ENCODE measurements around the gene FJX1.

FJX1 gene

GRCh38 chr11:35589281-35589680 is 29.0 kb upstream of the FJX1 start:
- no peaks in the 10 kb centered on the region for H3K79me2 ChIP-seq (ENCODE audit: insufficient read depth, low read length)
- no peak overlapping the region for H2AFZ ChIP-seq (ENCODE audit: low read length)
- H3K4me2 ChIP-seq (ENCODE audit: low read length), result no peak overlapping the region
- no peaks in the 10 kb centered on the region for H3K36me3 ChIP-seq (ENCODE audit: insufficient read depth, low read length)
- no peaks in the 10 kb centered on the region for H3K4me1 ChIP-seq (ENCODE audit: insufficient read depth, low read length, severe bottlenecking)
- no peaks in the 10 kb centered on the region for H3K9me3 ChIP-seq (ENCODE audit: low read length)
- H3K27ac ChIP-seq (ENCODE audit: low read depth, low read length, poor library complexity, severe bottlenecking), result no peak overlapping the region
- H3K9me2 ChIP-seq (ENCODE audit: low read depth, low read length), result no peaks in the 10 kb centered on the region
- H3K27me3 ChIP-seq (ENCODE audit: insufficient read depth, low read length), result no peaks in the 10 kb centered on the region
- no peak overlapping the region for H3K9ac ChIP-seq (ENCODE audit: low read length)
- no peaks in the 10 kb centered on the region for H3F3A ChIP-seq (ENCODE audit: insufficient read depth, low read length)
- no peaks in the 10 kb centered on the region for H4K20me1 ChIP-seq (ENCODE audit: insufficient read depth, low read length)
- H3K4me3 ChIP-seq (ENCODE audit: low read depth, low read length, poor library complexity, severe bottlenecking), result no peak overlapping the region
- TF ChIP-seq EZH2 (IDR thresholded peaks at IDR 0.05; ENCODE audit: borderline replicate concordance, low read length), result no peak
- TF ChIP-seq CTCF (IDR thresholded peaks at IDR 0.05; ENCODE audit: low read length), result no peak

GRCh38 chr11:35590412-35590811 is 27.8 kb upstream of the FJX1 start:
- Histone ChIP-seq H3K9ac (ENCODE audit: low read length) (no peak overlapping the region), H3K9me2 (ENCODE audit: low read depth, low read length) (no peaks in the 10 kb centered on the region), H3K79me2 (ENCODE audit: insufficient read depth, low read length) (no peaks in the 10 kb centered on the region), H3K36me3 (ENCODE audit: insufficient read depth, low read length) (no peaks in the 10 kb centered on the region), H3K27me3 (ENCODE audit: insufficient read depth, low read length) (no peaks in the 10 kb centered on the region), H3K9me3 (ENCODE audit: low read length) (no peaks in the 10 kb centered on the region), H3K4me3 (ENCODE audit: low read depth, low read length, poor library complexity, severe bottlenecking) (no peak overlapping the region), H4K20me1 (ENCODE audit: insufficient read depth, low read length) (no peaks in the 10 kb centered on the region), H3F3A (ENCODE audit: insufficient read depth, low read length) (no peaks in the 10 kb centered on the region), H3K27ac (ENCODE audit: low read depth, low read length, poor library complexity, severe bottlenecking) (no peak overlapping the region), H3K4me2 (ENCODE audit: low read length) (no peak overlapping the region), H3K4me1 (ENCODE audit: insufficient read depth, low read length, severe bottlenecking) (no peaks in the 10 kb centered on the region), H2AFZ (ENCODE audit: low read length) (no peak overlapping the region)
- no peak for TF ChIP-seq EZH2 (IDR thresholded peaks at IDR 0.05; ENCODE audit: borderline replicate concordance, low read length)
- no peak for TF ChIP-seq CTCF (IDR thresholded peaks at IDR 0.05; ENCODE audit: low read length)

GRCh38 chr11:35593143-35593542 is 25.1 kb upstream of the FJX1 start:
- Histone ChIP-seq H3K9me3 (ENCODE audit: low read length) (no peaks in the 10 kb centered on the region), H3K9me2 (ENCODE audit: low read depth, low read length) (no peaks in the 10 kb centered on the region), H3K36me3 (ENCODE audit: insufficient read depth, low read length) (no peaks in the 10 kb centered on the region), H3K4me1 (ENCODE audit: insufficient read depth, low read length, severe bottlenecking) (no peaks in the 10 kb centered on the region), H2AFZ (ENCODE audit: low read length) (no peak overlapping the region), H3K79me2 (ENCODE audit: insufficient read depth, low read length) (no peaks in the 10 kb centered on the region), H3F3A (ENCODE audit: insufficient read depth, low read length) (no peaks in the 10 kb centered on the region), H3K27me3 (ENCODE audit: insufficient read depth, low read length) (no peaks in the 10 kb centered on the region), H3K27ac (ENCODE audit: low read depth, low read length, poor library complexity, severe bottlenecking) (no peak overlapping the region), H3K4me2 (ENCODE audit: low read length) (no peak overlapping the region), H4K20me1 (ENCODE audit: insufficient read depth, low read length) (no peaks in the 10 kb centered on the region), H3K9ac (ENCODE audit: low read length) (no peak overlapping the region), H3K4me3 (ENCODE audit: low read depth, low read length, poor library complexity, severe bottlenecking) (no peak overlapping the region)
- no peak for TF ChIP-seq CTCF (IDR thresholded peaks at IDR 0.05; ENCODE audit: low read length)
- no peak for TF ChIP-seq EZH2 (IDR thresholded peaks at IDR 0.05; ENCODE audit: borderline replicate concordance, low read length)
